Upper lobe of right lung (tissue), 1 donor: ENCODE data around the gene COX14. TPM values are rescaled to one million over a fixed set of nuclear protein-coding genes. Genes with fewer than 3 reads are reported as not detected.

Experiments used
- ATAC-seq: fragments of 200-7000 bp; cut with Tn5 transposase; one replicate; pipeline ENCODE4 v1.9.1; 2020; ENCODE audit warnings: mild to moderate bottlenecking, moderate library complexity
- DNase-seq: peaks from one replicate; pipeline ENCODE4 v3.0.0-alpha.2; 2020
- H3K27ac ChIP-seq: fragments of 200-600 bp; one replicate; pipeline ENCODE4 v1.8.0; 2022
- H3K27me3 ChIP-seq: fragments of 200-600 bp; one replicate; pipeline ENCODE4 v1.8.0; 2022; ENCODE audit warnings: mild to moderate bottlenecking
- H3K36me3 ChIP-seq: fragments of 200-600 bp; one replicate; pipeline ENCODE4 v1.8.0; 2022
- H3K4me1 ChIP-seq: fragments of 200-600 bp; one replicate; pipeline ENCODE4 v1.8.0; 2022
- H3K4me3 ChIP-seq: fragments of 200-600 bp; one replicate; pipeline ENCODE4 v1.8.0; 2022; ENCODE audit warnings: mild to moderate bottlenecking
- H3K9me3 ChIP-seq: fragments of 200-600 bp; one replicate; pipeline ENCODE4 v1.8.0; 2022
- CTCF ChIP-seq: fragments of 200-600 bp; IDR thresholded peaks from one replicate; pipeline ENCODE4 v1.8.0; 2022; ENCODE audit warnings: antibody characterized with exemption
- intact Hi-C: fragments of 100-400 bp; cut with DNase I; formaldehyde crosslinking; loops from one replicate; pipeline ENCODE4 v1.11.0; 2022
- long read RNA-seq: library from polyadenylated mRNA; unstranded; transcript quantifications from one replicate; pipeline ENCODE4 v2.0.0, GENCODE V29; 2021
- total RNA-seq: library from RNA; stranded (reverse); fragmentation: NEBNext Ultra II Directional; extraction: Animal tissue kit (Norgen Biotek cat#: 25700); gene quantifications from one replicate; pipeline ENCODE4 v1.2.1, GENCODE V29; 2021
- donor health status: DM: no; HTN: yes; CAD: no; lungs with severe emphysema.

Gene COX14
- total RNA-seq, result 68.5 TPM
- long read RNA-seq, transcript COX14-203 (2 exons, 739 nt), result major isoform, 7 of 10 reads
- long read RNA-seq, partial matches to known transcripts, result 0 of 10 reads
- long read RNA-seq, other reads (novel, unspliced or antisense), result 3 of 10 reads

DNA sequence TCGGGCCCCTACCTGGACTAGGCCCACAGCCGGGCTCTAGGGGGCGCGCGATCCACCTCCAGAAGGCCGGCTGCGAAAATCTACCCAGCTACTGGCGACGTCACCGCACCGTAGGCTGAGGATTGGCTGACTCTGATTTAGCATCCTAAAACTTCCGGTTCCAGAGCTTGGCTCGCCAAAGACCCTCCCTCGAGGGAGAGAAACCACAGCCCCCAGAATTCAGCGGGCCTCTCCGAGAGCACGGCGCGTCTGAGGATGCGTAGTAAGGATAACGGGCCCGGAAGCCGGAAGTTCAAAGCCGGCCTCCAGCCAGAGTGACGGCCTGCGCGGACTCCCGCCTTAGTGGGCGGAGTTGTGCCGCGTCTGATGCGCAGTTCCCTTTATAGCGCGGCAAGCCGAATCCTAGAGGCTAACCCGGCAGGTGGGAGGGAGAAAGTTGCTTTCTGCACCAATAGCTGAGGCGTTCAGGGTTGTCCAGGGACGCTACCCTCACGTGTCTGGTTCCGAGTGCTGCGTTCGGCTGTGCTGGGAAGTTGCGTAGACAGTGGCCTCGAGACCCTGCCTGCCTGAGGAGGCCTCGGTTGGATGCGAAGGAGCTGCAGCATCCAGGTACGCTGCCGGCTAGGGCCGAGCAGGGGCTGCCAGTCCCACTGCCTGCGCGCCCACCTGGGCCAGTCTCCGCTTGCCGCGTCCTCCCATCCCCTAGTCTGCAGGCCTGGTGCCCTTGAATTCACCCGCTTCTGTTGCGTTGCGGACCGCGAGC is at the start of gene COX14:
Gene COX14, plus strand, starts transcription at position 544 of the 763 bp plus-strand sequence. CDS start 7,808 bp downstream, outside the sequence.
- Histone ChIP-seq H3K27me3 (no peaks in the 10 kb centered on the region), H3K9me3 (no peaks in the 10 kb centered on the region), H3K36me3 (peaks cover 22% of the 10 kb centered on the region), H3K4me1 (peaks cover 43% of the 10 kb centered on the region), H3K27ac (peak within 1 kb of the TSS; percentile 96), H3K4me3 (peak within 1 kb of the TSS; percentile 76)
- TF ChIP-seq CTCF, result peak; percentile 92
- DNase-seq (peak; percentile 99), ATAC-seq (peak; percentile 92)
- intact Hi-C loops, result no loop called here

DNA sequence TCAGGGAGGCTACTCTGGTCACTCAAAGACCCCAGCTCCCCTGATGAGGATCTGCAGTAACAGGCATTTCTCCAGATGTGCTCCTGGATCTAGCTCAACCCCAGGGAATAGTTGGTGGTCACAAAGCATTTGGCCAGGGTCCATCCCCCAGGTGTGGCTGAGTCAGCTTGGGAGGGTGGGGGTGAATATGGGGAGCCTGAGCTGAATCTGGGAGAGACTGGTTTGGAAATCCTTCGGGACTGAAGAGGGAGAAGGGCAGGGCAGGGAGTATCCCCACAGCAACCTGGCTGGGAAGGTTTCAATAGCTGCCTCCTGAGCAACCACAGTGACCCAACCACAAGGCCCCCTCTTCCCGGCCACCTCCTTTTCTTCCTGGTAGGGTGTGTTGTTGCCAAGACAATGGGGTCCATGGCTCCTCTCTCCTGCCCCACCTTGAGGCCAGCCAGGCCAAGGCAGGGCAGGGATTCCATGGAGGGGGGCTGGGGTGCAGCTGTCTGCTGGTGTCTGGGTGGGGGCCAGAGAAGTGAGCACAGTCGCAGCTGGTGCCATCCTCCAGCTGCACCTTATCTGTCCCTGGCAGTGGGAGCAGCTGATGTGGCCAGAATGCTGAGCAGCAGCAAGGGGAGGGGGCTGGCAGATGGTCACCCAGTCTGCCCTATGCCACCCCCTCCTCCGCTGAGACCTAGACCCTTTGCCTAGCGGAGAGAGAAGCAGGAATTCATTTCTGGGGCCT is 49.1 kb upstream of the COX14 start:
- ATAC-seq (no peak), DNase-seq (no peak)
- H3K27ac ChIP-seq, result no peak overlapping the region
- intact Hi-C loops, result no loop called here
- H3K9me3 ChIP-seq, result no peaks in the 10 kb centered on the region
- no peak overlapping the region for H3K4me3 ChIP-seq
- H3K27me3 ChIP-seq, result peaks cover 10% of the 10 kb centered on the region
- H3K4me1 ChIP-seq, result no peaks in the 10 kb centered on the region
- no peak for TF ChIP-seq CTCF
- no peaks in the 10 kb centered on the region for H3K36me3 ChIP-seq

GRCh38 chr12:50065726-50066310 is 46.2 kb upstream of the COX14 start:
- Histone ChIP-seq H3K4me3 (no peak overlapping the region), H3K36me3 (no peaks in the 10 kb centered on the region), H3K4me1 (no peaks in the 10 kb centered on the region), H3K9me3 (no peaks in the 10 kb centered on the region), H3K27ac (no peak overlapping the region), H3K27me3 (no peaks in the 10 kb centered on the region)
- ATAC-seq (no peak), DNase-seq (no peak)
- intact Hi-C loops, result no loop called here
- no peak for TF ChIP-seq CTCF

DNA sequence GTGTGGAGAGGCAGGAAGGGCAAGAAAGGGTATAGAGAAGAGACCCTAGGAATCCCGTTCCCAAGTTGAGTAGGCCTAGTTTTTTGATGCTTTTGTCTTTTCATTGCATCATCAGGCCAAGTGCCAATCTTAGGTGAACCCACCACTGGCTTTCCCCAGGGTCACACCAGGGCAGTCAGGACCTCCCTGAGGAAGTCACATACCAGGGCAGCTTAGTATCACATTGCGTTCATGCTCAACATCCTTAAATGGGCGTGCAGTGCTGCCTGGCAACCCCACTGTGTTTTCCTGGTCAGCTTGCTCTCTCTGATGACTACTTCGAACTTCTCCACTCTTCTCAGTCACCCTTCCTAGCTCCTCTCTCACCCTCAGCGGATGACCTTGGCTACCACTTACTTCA is 45.6 kb upstream of the COX14 start:
- TF ChIP-seq CTCF, result no peak
- Histone ChIP-seq H3K27ac (no peak overlapping the region), H3K27me3 (no peaks in the 10 kb centered on the region), H3K4me3 (no peak overlapping the region), H3K4me1 (no peaks in the 10 kb centered on the region), H3K9me3 (no peaks in the 10 kb centered on the region), H3K36me3 (no peaks in the 10 kb centered on the region)
- ATAC-seq, result peak; percentile 27
- no peak for DNase-seq
- intact Hi-C loops, result no loop called here

DNA sequence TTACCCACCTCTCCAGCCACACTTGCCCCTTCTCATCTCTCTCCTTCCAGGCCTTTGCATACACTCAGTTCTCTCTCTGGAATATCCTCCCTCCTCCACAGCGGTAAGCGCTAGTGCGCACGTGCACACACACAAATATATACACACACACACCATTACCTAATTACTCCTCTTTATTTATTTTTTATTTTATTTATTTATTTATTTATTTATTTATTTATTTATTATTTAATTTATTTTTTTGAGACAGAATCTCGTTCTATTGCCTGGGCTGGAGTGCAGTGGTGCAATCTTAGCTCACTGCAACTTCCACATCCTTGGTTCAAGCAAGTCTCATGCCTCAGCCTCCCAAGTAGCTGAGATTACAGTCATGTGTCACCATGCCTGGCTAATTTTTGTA is 43.0 kb upstream of the COX14 start:
- ATAC-seq (no peak), DNase-seq (no peak)
- no peak for TF ChIP-seq CTCF
- intact Hi-C loops, result no loop called here
- Histone ChIP-seq H3K36me3 (no peaks in the 10 kb centered on the region), H3K4me1 (no peaks in the 10 kb centered on the region), H3K27me3 (no peaks in the 10 kb centered on the region), H3K4me3 (no peak overlapping the region), H3K9me3 (no peaks in the 10 kb centered on the region), H3K27ac (no peak overlapping the region)
